Trophoblast cell (in vitro differentiated cells and primary cell): Measurements from ENCODE around the gene ACSF2.
A peak's percentile ranks its signal among the peaks of the same experiment; 100 is the strongest.
"Not testable (repeated sequence)": the region's sequence is repeated elsewhere in the genome, so short reads cannot be mapped to it uniquely, and the experiment has no call there.

ENCODE experiments used
- DNase-seq, 2 donors: peaks; one replicate each; pipeline ENCODE4 v3.0.0-alpha.2; 2016
- H2AFZ ChIP-seq: 2 replicates; pipeline ENCODE4 v1.6.1; 2013; ENCODE audit warnings: low read length, moderate library complexity, mild to moderate bottlenecking; ENCODE audit not compliant: insufficient read depth, poor library complexity
- H2AK5ac ChIP-seq: 2 replicates; pipeline ENCODE4 v1.6.1; 2013; ENCODE audit warnings: mild to moderate bottlenecking, low read length
- H2BK120ac ChIP-seq: 2 replicates; pipeline ENCODE4 v1.6.1; 2013; ENCODE audit warnings: low read length, mild to moderate bottlenecking, moderate library complexity; ENCODE audit not compliant: insufficient read depth, poor library complexity
- H2BK12ac ChIP-seq: 2 replicates; pipeline ENCODE4 v1.6.1; 2013; ENCODE audit warnings: mild to moderate bottlenecking, low read length, moderate library complexity
- H2BK5ac ChIP-seq: 2 replicates; pipeline ENCODE4 v1.6.1; 2013; ENCODE audit warnings: low read length, low read depth, moderate library complexity, mild to moderate bottlenecking; ENCODE audit not compliant: poor library complexity
- H3K14ac ChIP-seq: 2 replicates; pipeline ENCODE4 v1.6.1; 2013; ENCODE audit warnings: mild to moderate bottlenecking, low read length
- H3K18ac ChIP-seq: 2 replicates; pipeline ENCODE4 v1.6.1; 2013; ENCODE audit warnings: mild to moderate bottlenecking, low read length
- H3K23ac ChIP-seq: 2 replicates; pipeline ENCODE4 v1.6.1; 2013; ENCODE audit warnings: low read length
- H3K27ac ChIP-seq: 2 replicates; pipeline ENCODE4 v1.5.1; 2013; ENCODE audit warnings: low read depth, mild to moderate bottlenecking, inconsistent platforms, low read length, moderate library complexity
- H3K27me3 ChIP-seq: 2 replicates; pipeline ENCODE4 v1.6.1; 2013; ENCODE audit warnings: inconsistent platforms, mild to moderate bottlenecking, low read length, moderate library complexity; ENCODE audit not compliant: insufficient read depth
- H3K36me3 ChIP-seq, 2 experiments: 1 replicate in 1 of 2; 2 replicates in 1 of 2; pipeline ENCODE4 v1.6.1; 2013; ENCODE audit warnings: low read length in 2 of 2, mild to moderate bottlenecking in 2 of 2, moderate library complexity in 1 of 2; ENCODE audit not compliant: insufficient read depth in 2 of 2, control insufficient read depth in 1 of 2
- H3K4ac ChIP-seq: 2 replicates; pipeline ENCODE4 v1.6.1; 2013; ENCODE audit warnings: low read depth, mild to moderate bottlenecking, low read length, moderate library complexity
- H3K4me1 ChIP-seq, 2 experiments: 1 replicate in 1 of 2; 2 replicates in 1 of 2; pipeline ENCODE4 v1.6.1; 2013; ENCODE audit warnings: low read length in 2 of 2, mild to moderate bottlenecking in 2 of 2, moderate library complexity in 1 of 2; ENCODE audit not compliant: insufficient read depth in 2 of 2, control insufficient read depth in 1 of 2
- H3K4me2 ChIP-seq: 2 replicates; pipeline ENCODE4 v1.6.1; 2013; ENCODE audit warnings: inconsistent platforms, mild to moderate bottlenecking, low read length, moderate library complexity
- H3K4me3 ChIP-seq: 2 replicates; pipeline ENCODE4 v1.5.1; 2013; ENCODE audit warnings: mild to moderate bottlenecking, low read depth, low read length, inconsistent platforms
- H3K79me1 ChIP-seq: one replicate; pipeline ENCODE4 v1.6.1; 2013; ENCODE audit warnings: low read length
- H3K79me2 ChIP-seq: 2 replicates; pipeline ENCODE4 v1.6.1; 2013; ENCODE audit warnings: low read length, mild to moderate bottlenecking; ENCODE audit not compliant: control insufficient read depth, insufficient read depth, poor library complexity
- H3K9ac ChIP-seq: 2 replicates; pipeline ENCODE4 v1.6.1; 2013; ENCODE audit warnings: mild to moderate bottlenecking, low read length
- H3K9me3 ChIP-seq: 2 replicates; pipeline ENCODE4 v1.6.1; 2013; ENCODE audit warnings: low read depth, mild to moderate bottlenecking, control low read depth, inconsistent platforms, low read length; ENCODE audit not compliant: insufficient read depth
- H4K12ac ChIP-seq: 2 replicates; pipeline ENCODE4 v1.6.1; 2013; ENCODE audit warnings: low read depth, mild to moderate bottlenecking, low read length, moderate library complexity
- H4K8ac ChIP-seq: 2 replicates; pipeline ENCODE4 v1.6.1; 2013; ENCODE audit warnings: low read depth, mild to moderate bottlenecking, low read length, moderate library complexity
- H4K91ac ChIP-seq: one replicate; pipeline ENCODE4 v1.6.1; 2013; ENCODE audit warnings: low read depth, mild to moderate bottlenecking, low read length, moderate library complexity
- WGBS: extraction: QIAGEN DNeasy Blood & Tissue Kit; methylation state at CpG from one replicate; pipeline ENCODE4 v1.1.7; 2013; ENCODE audit warnings: missing lambda C conversion rate; ENCODE audit not compliant: insufficient read length, insufficient coverage; ENCODE audit errors: extremely low coverage; 5-methylcytosine and 5-hydroxymethylcytosine counted together

Gene ACSF2

DNA sequence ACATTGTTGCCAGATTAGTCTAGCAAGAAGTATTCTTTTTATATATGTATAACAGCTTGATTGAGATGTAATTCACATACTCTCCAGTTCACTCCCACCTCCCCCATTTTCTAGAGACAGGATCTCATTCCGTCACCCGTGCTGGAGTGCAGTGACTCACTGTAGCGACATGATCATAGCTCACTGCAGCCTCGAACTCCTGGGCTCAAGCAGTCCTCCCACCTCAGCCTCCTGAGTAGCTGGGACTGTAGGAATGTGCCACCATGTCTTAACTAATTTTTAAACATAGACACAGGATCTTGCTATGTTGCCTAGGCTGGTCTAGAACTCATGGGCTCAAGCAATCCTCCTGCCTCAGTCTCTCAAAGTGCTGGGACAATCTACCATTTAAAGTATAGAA lies 49.3 kb downstream of the ACSF2 start:
- H3K9me3 ChIP-seq: peaks cover 1% of the 10 kb centered on the region
- H3K79me2 ChIP-seq: peaks cover 4% of the 10 kb centered on the region
- H4K12ac ChIP-seq: no peak overlapping the region
- no CpG with 5 or more reads among the region's 4 CpGs for WGBS
- no peak overlapping the region for H2BK12ac ChIP-seq
- H3K14ac ChIP-seq: no peak overlapping the region
- peaks cover 1% of the 10 kb centered on the region for H3K79me1 ChIP-seq
- no peak overlapping the region for H3K18ac ChIP-seq
- peaks cover 33 to 34% of the 10 kb centered on the region in 2 experiments for H3K36me3 ChIP-seq
- no peak overlapping the region for H2AK5ac ChIP-seq
- H3K23ac ChIP-seq: no peak overlapping the region
- no peaks in the 10 kb centered on the region for H3K27me3 ChIP-seq
- H2BK120ac ChIP-seq: no peak overlapping the region
- H3K4ac ChIP-seq: no peak overlapping the region
- no peak overlapping the region for H3K9ac ChIP-seq
- H4K8ac ChIP-seq: no peak overlapping the region
- DNase-seq: no peak
- H3K27ac ChIP-seq: no peak overlapping the region
- H2BK5ac ChIP-seq: no peak overlapping the region
- H3K4me2 ChIP-seq: no peak overlapping the region
- H2AFZ ChIP-seq: no peak overlapping the region
- H3K4me1 ChIP-seq: peaks cover 4 to 9% of the 10 kb centered on the region in 2 experiments
- H4K91ac ChIP-seq: no peak overlapping the region
- no peak overlapping the region for H3K4me3 ChIP-seq

DNA sequence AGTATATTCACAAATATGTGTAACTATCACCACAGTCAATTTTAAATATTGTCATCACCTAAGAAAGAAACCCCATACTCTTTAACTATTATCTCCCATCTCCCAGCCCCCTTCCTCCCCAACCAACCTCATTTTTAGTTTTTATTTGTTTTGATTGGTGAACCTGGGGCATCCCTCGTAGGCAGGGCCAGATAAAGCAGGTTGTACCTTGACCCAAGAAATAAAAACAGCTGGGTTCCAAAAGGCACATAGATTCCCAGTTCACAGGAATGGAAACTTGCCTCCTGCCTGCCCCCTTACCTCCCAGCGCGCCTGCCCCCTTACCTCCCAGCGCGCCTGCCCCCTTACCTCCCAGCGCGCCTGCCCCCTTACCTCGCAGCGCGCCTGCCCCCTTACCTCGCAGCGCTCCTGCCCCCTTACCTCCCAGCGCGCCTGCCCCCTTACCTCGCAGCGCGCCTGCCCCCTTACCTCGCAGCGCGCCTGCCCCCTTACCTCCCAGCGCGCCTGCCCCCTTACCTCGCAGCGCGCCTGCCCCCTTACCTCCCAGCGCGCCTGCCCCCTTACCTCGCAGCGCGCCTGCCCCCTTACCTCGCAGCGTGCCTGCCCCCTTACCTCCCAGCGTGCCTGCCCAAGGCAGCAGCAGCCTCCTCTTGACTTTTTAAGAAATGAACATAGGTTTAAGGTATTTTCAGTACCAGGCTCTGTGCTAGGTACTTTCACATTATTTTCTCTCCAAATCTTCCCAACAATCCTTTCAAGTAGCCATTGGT lies 49.9 kb downstream of the ACSF2 start:
- H3K79me2 ChIP-seq, H3K4me2 ChIP-seq: not testable (repeated sequence)

DNA sequence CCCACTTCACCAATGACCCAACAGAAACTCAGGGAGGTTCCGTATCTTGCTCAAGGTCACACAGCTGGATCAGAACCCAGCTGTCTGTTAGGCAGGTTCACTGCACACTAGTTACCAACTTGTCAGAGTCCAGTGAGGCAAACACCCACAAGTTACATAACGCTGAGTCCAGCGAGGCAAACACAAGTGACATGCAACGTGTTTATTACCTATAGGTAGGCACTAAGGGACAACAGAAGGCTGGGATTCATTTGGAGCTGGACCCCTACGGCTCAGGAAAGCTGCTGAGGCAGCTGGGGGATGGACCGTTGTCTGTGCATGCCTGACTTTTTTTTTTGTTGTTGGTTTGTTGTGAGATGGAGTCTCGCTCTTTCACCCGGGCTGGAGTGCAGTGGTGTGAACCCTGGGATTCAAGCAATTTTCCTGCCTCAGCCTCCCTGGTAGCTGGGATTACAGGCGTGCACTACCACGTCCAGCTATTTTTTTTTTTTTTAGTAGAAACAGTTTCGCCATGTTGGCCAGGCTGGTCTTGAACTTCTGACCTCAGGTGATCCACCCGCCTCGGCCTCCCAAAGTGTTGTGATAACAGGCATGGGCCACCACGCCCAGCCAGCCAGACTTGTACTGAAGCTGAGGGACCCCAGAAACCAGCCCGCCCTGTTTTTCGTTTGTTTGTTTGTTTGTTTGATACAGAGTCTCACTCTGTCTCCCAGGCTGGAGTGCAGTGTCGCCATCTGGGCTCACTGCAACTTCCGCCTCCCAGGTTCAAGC lies 50.7 kb downstream of the ACSF2 start:
- H3K9me3 ChIP-seq: peaks cover under 1% of the 10 kb centered on the region
- H3K18ac ChIP-seq: no peak overlapping the region
- no CpG with 5 or more reads among the region's 18 CpGs for WGBS
- H3K4me1 ChIP-seq: peaks cover 4 to 9% of the 10 kb centered on the region in 2 experiments
- peaks cover 22 to 24% of the 10 kb centered on the region in 2 experiments for H3K36me3 ChIP-seq
- H2BK120ac ChIP-seq: no peak overlapping the region
- no peak overlapping the region for H4K91ac ChIP-seq
- no peak overlapping the region for H4K12ac ChIP-seq
- no peak for DNase-seq
- no peak overlapping the region for H3K9ac ChIP-seq
- H3K4ac ChIP-seq: no peak overlapping the region
- no peak overlapping the region for H3K14ac ChIP-seq
- peaks cover 1% of the 10 kb centered on the region for H3K79me1 ChIP-seq
- no peak overlapping the region for H2AFZ ChIP-seq
- H2BK12ac ChIP-seq: no peak overlapping the region
- no peak overlapping the region for H2BK5ac ChIP-seq
- H2AK5ac ChIP-seq: no peak overlapping the region
- no peak overlapping the region for H4K8ac ChIP-seq
- H3K27ac ChIP-seq: no peak overlapping the region
- no peak overlapping the region for H3K4me2 ChIP-seq
- H3K4me3 ChIP-seq: no peak overlapping the region
- H3K27me3 ChIP-seq: no peaks in the 10 kb centered on the region
- H3K79me2 ChIP-seq: peaks cover 4% of the 10 kb centered on the region
- no peak overlapping the region for H3K23ac ChIP-seq

More for the DNA sequence above, 49.9 kb downstream of the ACSF2 start:
- not testable (repeated sequence) for H3K9ac ChIP-seq, H4K12ac ChIP-seq, H3K27ac ChIP-seq, H3K4ac ChIP-seq, H4K91ac ChIP-seq, H2BK120ac ChIP-seq, H3K18ac ChIP-seq, H2AK5ac ChIP-seq, H3K23ac ChIP-seq, H2AFZ ChIP-seq, H3K9me3 ChIP-seq, H2BK5ac ChIP-seq, H3K4me1 ChIP-seq, H3K4me3 ChIP-seq, H3K14ac ChIP-seq, H4K8ac ChIP-seq, DNase-seq, H2BK12ac ChIP-seq, H3K79me1 ChIP-seq, H3K27me3 ChIP-seq
- WGBS: no CpG with 5 or more reads among the region's 33 CpGs
- H3K36me3 ChIP-seq: peaks cover 30 to 32% of the 10 kb centered on the region in 2 experiments

DNA sequence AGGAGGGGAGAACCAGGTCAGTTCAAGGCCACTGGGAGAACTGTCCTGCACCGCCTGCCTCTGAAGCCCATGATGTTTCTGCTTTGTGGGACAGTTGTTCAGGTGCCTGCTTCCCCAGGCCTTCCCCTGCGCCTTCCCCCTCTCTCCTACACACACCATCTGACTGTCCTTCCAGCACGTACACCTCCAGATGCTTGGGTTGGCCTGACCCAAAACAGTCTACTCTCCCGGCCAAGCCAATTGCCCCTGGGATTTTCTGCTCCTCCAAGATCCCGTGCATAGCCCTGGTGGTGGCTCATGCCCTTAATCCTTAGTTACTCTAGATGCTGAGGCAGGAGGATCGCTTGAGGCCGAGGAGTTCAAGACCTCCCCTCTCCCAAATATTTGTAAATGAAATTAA lies 52.0 kb downstream of the ACSF2 start:
- Histone ChIP-seq H3K23ac (no peak overlapping the region), H2AK5ac (peak overlapping the region; percentile 30), H3K27ac (no peak overlapping the region), H4K8ac (peak overlapping the region; percentile 90), H2BK12ac (peak overlapping the region; percentile 18), H3K36me3 (peaks cover 19% of the 10 kb centered on the region in 2 experiments), H3K14ac (no peak overlapping the region), H3K79me1 (peaks cover 1% of the 10 kb centered on the region), H4K12ac (peak overlapping the region; percentile 83), H2AFZ (peak overlapping the region; percentile 17), H3K9ac (no peak overlapping the region), H4K91ac (peak overlapping the region; percentile 8), H3K4me3 (no peak overlapping the region), H3K4ac (peak overlapping the region; percentile 6), H3K9me3 (no peaks in the 10 kb centered on the region), H3K18ac (no peak overlapping the region), H2BK5ac (no peak overlapping the region), H2BK120ac (no peak overlapping the region), H3K27me3 (no peaks in the 10 kb centered on the region), H3K4me1 (peaks cover 4 to 9% of the 10 kb centered on the region in 2 experiments), H3K79me2 (peaks cover 4% of the 10 kb centered on the region), H3K4me2 (peak overlapping the region; percentile 99)
- no CpG with 5 or more reads among the region's 7 CpGs for WGBS
- DNase-seq: no peak
